Raji (cell line): Measurements from ENCODE around the gene GTPBP4.

Experiments used
- POLR2A ChIP-seq: IDR thresholded peaks from 2 replicates; pipeline ENCODE4 v1.6.1; 2011; ENCODE audit warnings: low read depth, low read length, control low read depth; ENCODE audit not compliant: insufficient read depth

The GTPBP4 gene

DNA sequence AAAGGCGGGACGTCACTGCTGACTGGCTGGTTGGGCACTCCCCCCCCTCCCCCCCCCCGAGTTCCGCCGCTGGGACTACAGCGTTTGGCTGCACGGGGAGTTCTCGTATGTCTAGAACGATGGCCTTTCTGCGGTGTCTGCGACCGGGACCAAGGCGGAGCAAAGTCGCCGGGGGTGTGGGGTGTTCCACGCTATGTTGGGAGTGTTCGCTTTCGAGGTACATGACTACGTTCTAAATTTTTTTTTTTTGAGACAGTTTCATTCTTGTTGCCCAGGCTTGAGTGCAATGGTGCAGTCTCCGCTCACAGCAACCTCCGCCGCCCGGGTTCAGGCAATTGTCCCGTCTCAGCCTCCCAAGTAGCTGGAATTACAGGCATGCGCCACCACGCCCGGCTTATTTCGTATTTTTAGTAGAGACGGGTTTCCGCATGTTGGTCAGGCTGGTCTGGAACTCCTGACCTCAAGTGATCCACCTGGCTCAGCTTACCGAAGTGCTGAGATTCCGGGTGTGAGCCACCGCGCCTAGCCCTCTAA, 61.3 kb downstream of the GTPBP4 start:
- TF ChIP-seq POLR2A, result no peak

DNA sequence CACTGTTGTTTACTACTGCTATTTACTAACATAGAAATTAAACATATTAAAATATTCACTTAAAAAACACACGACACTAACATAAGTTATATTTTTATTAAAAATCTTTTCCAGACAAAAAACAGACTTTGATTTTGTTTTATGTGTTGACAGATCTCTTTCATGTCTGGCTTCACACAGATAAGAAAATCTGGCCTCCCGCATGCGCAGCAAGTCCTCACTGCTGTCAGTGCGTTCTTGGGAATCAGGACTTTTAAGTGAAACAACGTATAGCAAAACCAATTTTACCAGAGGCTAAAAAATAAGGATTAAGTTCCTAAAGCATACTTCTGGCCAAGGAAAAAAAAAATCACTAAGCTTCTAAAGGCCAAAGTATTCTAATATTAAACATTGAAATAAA, 61.9 kb downstream of the GTPBP4 start:
- no peak for TF ChIP-seq POLR2A

- TF ChIP-seq POLR2A, result peak; percentile 49; the same call in 1 of the 2 replicates
Measured at GRCh38 chr10:1050554-1050953, 62.3 kb downstream of the GTPBP4 start.

- no peak for TF ChIP-seq POLR2A
Measured at GRCh38 chr10:1054684-1055083, 66.5 kb downstream of the GTPBP4 start.

DNA sequence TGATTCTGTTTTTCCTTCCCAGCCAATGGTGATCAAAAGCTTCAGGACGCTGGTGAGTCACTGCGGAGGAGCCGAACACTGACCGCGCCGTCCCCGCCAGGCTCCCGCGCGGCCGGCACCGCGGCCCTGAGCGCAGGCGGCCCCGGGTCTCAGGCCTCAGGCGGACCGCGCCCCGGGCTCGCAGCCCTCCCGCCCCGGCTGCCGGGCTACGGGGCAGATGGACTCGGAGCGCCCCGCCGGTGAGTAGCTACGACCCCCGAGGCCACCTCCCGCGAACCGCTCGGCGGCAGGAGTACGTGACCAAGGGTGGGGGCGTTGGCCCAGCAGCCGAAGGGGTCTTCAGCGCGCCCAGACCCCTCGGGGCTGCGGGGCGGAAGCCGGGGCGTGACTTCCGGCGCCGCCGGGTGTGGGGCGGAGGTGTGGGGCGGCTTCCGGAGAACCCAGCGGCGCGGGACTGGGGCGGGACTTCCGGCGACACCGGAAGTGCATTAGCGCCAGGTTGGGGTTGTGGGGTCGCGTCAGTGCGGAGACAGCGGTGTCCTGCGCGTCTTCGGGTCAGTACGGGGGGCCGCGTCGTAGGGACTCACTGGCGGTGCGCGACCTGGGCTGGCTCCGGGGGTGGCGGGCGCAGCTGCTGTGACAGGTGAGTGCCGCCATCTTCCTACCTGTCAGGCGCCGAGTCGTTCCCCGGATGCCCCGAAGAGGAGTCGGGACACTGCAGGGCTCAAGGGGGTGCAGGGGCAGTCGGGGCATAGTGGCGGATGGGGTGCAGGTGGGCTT, 68.3 kb downstream of the GTPBP4 start, which contains the start of gene WDR37:
WDR37 (plus strand) TSS at position 60 of the 780 bp plus-strand sequence. CDS start 15,771 bp downstream, outside the sequence.
- TF ChIP-seq POLR2A, result peak; percentile 86

GRCh38 chr10:1057106-1057657, 68.9 kb downstream of the GTPBP4 start:
- TF ChIP-seq POLR2A, result no peak

DNA sequence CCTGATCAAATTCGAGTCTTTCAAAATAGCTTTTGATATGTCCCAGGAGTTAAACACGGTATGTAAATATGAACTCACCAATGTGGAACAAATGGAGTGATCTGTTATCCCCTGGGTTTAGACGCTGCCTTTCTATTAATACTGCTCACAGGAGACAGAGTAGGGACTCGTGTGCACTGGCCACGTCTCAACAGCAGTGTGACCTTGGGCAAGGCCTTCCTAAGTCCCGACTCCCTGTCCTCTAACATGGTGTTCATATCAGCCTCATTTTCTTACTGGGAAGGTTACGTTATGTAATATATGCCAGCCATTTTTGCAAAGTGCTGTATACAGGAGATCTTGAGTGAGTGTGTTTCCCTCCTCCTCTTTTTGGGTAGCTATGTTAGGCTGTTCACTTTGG, 69.8 kb downstream of the GTPBP4 start:
- no peak for TF ChIP-seq POLR2A

GRCh38 chr10:1059902-1060301, 71.7 kb downstream of the GTPBP4 start:
- TF ChIP-seq POLR2A, result no peak

DNA sequence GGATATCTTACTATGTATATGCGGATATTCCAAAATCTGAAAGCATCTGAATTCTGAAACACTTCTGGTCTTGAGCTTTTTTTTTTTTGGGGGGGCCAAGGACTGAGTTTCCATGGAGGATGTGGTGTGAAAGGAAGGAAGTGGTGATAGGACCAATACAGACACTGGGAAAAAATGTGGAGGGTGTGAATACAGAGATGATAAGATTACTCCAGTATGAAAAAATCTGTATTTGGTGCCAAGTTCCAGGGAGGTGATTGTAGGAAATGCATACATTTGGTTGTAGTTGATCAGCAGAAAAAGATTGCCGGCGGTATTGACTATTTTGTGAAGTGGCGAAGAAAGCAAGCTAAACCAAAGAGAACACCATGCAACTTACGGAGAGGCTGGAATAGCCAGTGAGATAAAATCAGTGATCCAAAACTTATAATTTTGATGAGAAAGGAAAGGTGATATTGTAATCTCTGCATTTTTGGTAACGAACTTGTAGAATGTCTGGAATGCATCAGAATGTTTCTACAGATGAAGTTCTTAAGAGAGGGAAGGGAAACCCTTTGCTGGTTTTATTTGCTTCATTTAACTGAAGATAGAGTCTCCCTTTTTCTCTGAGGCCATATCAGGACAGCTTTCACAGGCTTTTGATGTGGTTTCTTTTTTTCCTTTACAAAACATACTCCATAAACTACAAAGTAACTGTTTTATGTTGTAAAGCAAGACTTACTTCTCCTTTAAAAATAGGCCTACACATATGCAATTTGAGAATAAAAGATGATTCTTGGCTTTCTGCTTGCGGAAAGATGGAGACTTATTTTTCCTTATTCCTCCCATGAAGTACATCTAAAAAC, 73.9 kb downstream of the GTPBP4 start:
- TF ChIP-seq POLR2A, result no peak

DNA sequence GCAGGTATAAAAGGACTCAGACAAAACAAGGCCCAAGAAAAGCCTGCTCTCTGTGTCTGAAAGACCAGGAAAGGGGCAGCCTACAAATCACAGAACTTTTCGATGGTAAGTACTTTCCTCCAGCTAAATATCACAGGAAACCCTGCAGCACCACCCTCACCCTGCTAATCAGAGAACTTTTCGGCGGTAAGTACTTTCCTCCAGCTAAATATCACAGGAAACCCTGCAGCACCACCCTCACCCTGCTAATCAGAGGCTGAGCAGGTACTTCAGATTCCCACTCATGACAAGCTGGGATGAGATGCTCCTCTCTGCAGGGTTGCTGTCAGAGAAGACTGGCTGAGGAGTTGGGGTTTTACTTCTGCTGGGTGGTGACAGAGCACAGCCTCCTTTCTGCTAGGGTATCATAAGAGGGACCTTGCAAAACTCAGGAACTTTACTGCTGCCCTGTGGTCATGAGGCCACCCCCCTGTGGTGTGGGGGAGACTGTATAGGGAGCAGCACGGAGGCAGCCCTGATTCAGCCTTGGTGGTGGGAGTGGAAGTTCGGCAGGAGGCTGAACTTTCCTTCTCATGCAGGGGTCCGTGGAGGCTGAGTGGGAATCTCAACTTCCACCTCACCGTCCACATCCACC, 75.1 kb downstream of the GTPBP4 start:
- no peak for TF ChIP-seq POLR2A

DNA sequence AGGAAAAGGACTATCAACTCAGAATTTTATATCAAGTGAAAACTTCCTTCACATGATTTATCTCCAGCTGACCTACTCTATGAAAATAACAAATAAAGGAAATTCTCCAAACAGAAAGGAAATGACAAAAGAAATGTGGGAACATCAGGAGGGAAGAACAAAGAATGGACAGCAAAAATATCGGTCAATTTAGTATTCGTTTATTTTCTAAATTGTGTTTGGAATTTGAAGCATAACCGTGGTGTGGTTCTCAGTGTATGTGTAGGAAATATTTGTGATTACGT, 76.7 kb downstream of the GTPBP4 start:
- no peak for TF ChIP-seq POLR2A

DNA sequence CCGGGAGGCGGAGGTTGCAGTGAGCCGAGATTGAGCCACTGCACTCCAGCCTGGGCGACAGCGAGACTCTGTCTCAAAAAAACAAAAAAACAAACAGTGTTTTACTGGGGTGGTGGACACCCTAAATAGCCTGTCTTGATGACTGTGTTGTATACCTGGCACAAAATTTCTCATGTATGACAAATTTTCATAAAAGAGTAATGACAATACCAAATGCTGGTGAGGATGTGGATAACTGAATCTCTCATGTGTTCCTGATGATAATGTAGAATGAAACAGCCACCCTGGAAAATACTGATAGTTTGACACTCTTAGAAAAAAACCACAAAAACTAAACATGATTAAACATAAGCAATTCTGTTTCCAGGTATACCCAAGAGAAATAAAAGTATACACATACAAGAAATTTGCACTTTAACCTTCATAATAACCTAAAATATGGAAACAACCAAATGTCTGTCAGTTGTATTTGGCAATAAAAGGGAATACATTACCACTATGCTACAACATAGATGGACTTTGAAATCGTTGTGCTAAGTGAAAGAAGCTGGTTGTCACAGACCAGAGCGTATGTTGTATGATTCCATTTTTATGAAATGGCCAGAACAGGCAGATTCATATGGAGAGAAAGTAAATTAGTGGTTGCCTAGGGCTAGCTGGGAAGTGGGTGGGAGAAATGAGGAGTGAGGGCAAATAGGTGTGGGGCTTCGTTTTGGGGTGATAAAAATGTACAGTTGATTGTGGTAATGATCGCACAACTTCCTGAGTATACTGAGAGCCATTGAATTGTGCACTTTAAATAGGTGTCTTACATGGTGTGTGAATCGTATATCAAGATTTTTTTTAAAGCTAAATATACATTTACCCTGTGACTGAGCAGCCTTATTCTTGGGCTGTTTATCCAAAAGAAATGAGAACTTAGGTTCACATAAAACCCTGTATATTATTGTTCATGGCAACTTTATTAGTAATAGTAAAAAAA, 80.4 kb downstream of the GTPBP4 start:
- no peak for TF ChIP-seq POLR2A
